DND-41 (cell line): Measurements from ENCODE around the gene BRCA1.

Experiments
- EZH2 ChIP-seq: IDR thresholded peaks from 3 replicates; pipeline ENCODE4 v1.6.1; 2012; ENCODE audit warnings: borderline replicate concordance, low read depth, mild to moderate bottlenecking, moderate library complexity, low read length, inconsistent platforms; ENCODE audit not compliant: severe bottlenecking
- TF ChIP-seq, protein P1 (sequence below): IDR thresholded peaks from 2 replicates; pipeline ENCODE4 v1.5.1; 2012; ENCODE audit warnings: borderline replicate concordance, low read length, moderate library complexity, mild to moderate bottlenecking; ENCODE audit not compliant: poor library complexity, severe bottlenecking; ENCODE audit errors: extremely low read depth

DNA sequence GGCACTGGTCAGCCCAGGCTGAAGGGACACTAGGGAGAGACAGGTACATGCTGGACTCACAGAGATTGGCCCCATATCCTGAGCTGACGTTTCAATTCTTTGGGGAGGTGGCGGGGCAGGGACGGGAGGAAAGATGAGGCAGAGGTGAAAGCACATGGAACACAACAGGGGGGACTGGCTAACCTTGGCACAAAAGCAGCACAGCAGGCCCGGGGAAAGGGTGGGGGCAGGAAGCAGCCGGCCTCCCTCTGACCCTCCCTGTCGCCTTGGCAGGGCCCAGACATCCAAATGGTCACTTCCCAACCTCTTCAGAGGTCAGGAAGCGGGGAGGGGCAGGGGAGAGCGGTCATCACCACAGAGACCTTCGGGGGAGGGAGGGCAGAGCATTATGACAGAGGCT lies 109.6 kb downstream of the BRCA1 start:
- TF ChIP-seq, protein P1, sequence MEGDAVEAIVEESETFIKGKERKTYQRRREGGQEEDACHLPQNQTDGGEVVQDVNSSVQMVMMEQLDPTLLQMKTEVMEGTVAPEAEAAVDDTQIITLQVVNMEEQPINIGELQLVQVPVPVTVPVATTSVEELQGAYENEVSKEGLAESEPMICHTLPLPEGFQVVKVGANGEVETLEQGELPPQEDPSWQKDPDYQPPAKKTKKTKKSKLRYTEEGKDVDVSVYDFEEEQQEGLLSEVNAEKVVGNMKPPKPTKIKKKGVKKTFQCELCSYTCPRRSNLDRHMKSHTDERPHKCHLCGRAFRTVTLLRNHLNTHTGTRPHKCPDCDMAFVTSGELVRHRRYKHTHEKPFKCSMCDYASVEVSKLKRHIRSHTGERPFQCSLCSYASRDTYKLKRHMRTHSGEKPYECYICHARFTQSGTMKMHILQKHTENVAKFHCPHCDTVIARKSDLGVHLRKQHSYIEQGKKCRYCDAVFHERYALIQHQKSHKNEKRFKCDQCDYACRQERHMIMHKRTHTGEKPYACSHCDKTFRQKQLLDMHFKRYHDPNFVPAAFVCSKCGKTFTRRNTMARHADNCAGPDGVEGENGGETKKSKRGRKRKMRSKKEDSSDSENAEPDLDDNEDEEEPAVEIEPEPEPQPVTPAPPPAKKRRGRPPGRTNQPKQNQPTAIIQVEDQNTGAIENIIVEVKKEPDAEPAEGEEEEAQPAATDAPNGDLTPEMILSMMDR = no peak
- TF ChIP-seq EZH2 = no peak
